Measurements from ENCODE around the gene ARHGAP28. TPM values are rescaled to one million over a fixed set of nuclear protein-coding genes. Genes with fewer than 3 reads are reported as not detected.
"Not testable (repeated sequence)": the region's sequence is repeated elsewhere in the genome, so short reads cannot be mapped to it uniquely, and the experiment has no call there.

Gene ARHGAP28
- total RNA-seq, 1 experiment from 2014 or later, result 32.3 TPM

DNA sequence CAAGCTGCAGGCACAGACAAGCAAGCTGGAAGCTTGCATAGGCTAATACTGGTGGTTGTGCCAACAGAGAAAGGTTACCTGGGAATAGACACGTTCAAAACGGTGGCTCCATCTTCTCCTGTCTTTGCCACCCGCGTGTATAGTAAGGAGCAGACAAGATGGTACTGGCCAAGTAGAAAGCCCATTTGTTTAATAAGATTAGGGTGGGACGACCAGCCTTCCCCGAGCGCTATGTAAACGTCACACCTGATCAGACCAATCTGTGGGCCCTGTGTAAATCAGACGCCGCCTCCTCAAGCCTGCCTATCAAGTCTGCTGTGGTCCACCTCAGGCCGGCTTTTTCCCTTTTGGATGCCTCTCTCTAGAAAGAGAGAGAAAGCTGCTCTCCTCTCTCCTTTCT is 198.8 kb downstream of the ARHGAP28 start:
- no peak for DNase-seq (ENCODE audit: low spot score)

DNA sequence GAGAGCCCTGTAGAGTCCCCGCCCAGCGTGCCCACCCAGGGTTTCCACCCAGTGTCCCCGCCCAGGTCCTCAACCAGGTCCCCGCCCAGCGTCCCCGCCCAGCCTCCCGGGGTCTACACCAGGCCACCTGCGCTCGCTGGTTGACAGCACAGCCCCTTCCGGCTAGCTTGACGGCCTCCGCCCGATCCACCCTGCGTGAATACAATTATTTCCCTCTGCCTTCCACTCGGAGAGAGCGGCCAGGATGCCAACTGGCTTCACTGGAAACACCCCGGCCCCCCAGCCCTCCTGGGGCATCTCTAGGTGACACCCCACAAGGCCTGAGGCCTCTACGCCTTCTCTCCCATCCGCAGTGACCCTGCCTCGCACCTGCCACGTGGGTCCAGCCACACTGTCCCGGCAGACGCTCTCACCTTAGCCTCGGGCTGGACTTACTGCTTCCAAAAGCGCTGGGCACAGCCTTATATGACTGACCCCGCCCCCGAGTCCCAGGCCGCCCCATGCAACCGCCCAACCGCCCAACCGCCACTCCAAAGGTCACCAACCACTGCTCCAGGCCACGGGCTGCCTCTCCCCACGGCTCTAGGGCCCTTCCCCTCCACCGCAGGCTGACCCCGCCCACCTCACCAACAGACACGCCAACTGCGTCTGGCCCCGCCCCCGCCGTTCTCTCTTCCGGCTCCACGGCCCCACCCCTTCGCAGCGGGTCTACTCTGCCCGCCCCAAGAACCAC is 200.0 kb downstream of the ARHGAP28 start:
- DNase-seq (ENCODE audit: low spot score), result no peak

DNA sequence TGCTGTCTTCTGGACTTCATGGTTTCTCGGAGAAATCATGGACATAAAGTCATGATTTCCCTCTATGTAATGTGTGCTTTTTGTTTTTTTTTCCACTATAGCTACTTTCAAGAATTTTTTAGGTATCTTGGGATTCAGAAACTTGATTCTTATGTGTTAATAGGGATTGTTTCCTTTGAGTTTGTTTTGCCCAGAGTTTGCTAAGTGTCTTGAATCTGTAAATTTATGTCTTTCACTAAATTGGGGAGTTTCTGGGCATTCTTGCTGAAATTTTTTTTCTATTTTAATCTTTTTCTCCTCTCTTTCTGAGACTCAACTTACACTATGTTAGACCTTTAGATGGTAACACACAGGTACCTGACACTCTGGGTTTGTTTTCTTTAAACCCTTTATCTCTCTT is 205.3 kb downstream of the ARHGAP28 start:
- DNase-seq (ENCODE audit: low spot score), result no peak

DNA sequence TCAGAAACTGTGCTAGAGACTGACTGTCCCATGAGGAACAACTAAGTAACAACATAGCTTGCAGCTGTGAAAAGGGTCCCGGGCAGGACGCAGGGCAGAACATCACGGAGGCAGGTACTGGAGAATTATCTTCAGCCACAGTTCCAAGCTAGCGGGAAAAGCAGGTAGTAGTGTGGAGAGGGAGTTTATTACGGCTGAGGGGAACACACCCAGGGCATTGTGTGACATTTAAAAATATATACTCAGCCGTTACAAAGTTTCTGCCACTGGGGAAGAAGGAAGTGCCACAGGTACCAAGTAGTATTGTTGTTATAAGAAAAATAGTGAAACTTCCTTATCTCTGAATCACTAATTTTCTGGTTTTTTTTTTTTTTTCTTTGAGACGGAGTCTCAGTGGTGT is 208.5 kb downstream of the ARHGAP28 start:
- no peak for DNase-seq (ENCODE audit: low spot score)

DNA sequence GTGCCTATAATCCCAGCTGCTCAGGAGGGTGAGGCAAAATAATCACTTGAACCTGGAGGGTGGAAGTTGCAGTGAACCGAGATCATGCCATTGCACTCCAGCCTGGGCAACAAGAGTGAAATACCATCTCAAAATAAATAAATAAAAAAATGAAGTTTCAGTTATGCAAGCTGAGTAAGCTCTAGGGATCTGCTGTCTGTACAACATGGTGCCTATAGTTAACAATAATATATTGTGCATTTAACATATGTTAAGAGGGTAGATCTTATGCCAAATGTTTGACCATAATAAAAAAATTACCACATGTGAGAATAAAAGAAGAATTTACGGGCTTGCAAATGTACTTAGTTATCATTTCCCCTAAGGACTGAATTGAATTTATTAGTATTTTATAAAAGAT is 208.9 kb downstream of the ARHGAP28 start:
- DNase-seq (ENCODE audit: low spot score), result not testable (repeated sequence)

DNA sequence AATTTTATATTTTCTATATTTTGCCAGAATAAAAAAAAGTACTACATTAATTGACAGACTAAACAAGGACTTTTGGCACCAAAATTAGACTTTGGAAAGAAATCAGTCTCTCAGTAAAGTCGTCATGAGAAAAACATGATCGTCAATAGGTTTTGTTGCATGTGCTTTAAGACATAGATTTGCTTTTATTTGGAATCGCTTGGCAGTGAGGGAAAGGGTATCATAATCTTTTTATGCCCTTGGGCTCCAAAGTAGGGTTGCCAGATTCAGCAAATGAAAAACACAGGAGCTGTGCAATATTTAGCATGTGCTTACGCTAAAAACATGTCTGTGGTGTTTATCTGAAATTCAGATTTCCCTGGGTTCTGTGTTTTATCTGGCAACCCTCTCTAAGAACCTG is 210.5 kb downstream of the ARHGAP28 start:
- DNase-seq (ENCODE audit: low spot score), result no peak

DNA sequence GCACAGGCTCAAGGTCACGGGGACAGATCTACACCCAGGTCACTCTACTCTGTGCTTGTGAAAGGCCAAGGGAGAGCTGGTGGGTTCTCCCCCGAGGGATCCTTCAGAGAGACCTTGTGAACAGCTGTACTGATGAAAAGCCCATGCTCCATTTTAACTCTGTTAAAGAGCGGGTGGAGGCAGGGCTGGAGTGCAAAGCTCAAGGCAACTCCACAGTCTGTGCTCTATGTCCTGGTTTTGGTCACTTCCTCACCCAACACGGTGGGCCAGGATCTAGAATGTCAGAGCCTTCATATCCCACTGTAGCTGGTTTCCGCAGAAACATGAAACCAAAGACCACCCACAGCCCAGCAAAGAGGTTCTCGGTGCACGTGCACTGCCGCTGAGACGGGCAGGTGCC is 210.9 kb downstream of the ARHGAP28 start:
- DNase-seq (ENCODE audit: low spot score), result no peak

DNA sequence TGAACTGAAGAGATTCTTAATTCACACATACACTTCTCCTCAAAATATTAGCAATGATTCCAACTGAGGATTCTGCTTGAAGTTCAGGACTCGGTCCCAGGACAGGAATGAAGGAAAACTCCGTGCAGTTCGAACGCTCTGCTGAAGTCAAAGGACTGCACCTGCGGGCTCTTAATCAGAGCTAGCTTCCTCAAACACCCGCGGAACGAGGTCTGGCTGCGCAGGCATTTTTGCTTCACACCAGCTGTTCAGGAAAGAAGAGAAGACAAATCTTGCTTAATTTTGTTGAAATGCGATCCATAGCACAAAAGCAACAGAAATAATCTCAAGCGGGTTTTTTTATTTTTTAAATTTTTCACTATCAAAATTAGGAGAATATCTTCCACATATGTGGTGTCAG is 212.5 kb downstream of the ARHGAP28 start:
- no peak for DNase-seq (ENCODE audit: low spot score)

DNA sequence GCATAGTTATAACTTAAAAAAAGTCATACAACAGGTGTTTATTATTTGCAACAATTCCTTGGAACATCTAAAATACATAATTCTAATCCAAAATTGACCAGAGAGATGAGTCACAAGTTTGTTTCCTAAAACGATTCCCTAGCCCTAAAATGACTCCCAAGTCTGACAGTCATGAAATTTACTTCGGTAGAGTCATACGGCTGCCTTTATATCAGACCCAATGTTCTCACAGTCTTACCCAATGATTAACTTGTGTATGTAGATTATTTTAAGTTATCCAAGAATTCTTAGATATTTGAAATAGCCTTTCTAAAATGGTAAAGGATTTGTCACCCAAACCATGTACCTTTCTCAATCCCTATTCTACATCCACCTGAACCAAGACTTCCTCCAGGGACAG is 213.2 kb downstream of the ARHGAP28 start:
- no peak for DNase-seq (ENCODE audit: low spot score)

DNA sequence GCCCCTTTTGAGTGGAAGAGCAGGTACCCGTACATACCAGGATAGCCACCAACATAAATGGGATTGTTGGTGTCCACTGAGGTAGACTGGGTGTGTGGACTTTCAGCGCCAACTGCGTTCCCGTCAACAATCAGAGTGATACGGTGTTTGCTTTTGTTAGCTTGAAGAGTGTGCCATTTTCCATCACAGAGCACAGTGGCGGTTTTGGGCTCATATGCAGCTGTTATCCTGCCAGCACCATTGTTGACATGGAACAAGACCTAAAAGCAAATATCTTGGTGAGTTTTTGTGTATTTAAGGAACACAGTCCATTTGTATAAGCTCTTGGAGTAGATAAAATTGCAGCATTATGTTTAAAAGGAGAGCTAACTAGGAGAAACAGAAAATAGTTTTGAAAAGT is 213.6 kb downstream of the ARHGAP28 start:
- DNase-seq (ENCODE audit: low spot score), result no peak

DNA sequence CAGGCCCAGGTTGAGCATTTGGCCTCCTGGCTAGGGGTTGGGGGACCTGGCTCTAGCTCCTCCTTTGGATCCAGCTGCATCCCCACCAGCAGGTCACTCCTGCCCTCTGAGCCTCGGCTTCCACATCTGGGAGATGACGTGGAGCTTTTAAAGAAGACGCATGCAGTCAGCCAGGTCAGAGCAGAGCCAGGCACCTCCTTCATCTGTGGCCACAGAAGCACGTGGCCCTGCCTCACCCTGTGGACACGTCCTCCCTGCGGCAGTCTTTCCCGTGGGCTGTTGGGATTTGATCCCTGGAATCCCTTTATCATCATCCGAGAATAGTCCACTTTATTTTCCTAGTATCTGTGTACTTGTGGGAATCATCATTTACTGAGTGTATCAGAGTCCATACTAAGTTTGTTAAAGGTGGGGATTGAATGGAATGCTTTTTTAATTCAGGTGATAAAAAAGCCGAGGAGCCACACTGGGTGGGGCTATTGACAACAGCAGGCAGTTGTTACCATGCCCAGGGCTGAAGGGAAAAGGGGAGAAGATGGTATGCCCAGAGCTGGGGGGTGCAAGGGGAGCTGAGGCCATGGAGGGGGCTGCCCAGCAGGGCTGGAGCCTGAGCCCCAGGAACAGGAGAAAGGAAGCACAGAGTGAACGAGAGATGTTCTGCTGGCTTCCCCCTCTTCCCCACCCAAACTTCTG is 218.0 kb downstream of the ARHGAP28 start:
- no peak for DNase-seq (ENCODE audit: low spot score)

DNA sequence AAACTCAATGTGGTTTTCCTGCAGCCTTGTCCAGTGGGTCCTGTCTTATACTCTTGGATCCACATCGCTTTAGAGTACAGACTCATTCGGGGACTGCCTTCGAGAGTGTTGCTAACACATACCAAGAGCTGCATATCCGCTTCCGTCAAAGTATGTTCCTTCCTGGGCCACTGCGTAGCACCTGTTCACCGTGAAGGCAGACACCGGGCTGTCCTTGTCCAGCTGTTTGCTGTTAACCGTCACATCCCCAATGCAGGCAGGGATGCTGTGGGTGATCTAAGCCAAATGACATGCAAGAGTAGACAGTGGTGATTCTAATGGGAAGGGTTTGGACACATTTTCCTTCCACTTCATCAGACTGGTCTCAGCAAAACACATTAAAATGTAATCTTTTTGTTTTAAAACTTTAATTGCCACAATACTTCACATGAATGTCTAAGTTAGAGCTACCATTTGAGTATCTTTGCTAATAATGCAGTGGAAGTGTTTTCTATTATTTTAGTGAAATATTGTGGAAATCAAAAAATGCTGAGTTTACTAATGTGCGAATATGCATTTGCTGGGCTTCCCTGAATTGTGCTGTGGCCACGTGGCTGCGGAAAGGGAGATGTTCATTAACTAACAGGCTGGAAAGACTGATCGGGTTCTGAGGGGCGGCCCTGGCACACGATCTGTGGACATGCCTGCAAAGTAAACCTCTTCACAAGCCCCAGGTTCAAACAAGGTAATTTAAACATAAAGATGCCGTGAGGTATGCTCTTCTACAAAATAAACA is 219.0 kb downstream of the ARHGAP28 start:
- DNase-seq (ENCODE audit: low spot score), result no peak

DNA sequence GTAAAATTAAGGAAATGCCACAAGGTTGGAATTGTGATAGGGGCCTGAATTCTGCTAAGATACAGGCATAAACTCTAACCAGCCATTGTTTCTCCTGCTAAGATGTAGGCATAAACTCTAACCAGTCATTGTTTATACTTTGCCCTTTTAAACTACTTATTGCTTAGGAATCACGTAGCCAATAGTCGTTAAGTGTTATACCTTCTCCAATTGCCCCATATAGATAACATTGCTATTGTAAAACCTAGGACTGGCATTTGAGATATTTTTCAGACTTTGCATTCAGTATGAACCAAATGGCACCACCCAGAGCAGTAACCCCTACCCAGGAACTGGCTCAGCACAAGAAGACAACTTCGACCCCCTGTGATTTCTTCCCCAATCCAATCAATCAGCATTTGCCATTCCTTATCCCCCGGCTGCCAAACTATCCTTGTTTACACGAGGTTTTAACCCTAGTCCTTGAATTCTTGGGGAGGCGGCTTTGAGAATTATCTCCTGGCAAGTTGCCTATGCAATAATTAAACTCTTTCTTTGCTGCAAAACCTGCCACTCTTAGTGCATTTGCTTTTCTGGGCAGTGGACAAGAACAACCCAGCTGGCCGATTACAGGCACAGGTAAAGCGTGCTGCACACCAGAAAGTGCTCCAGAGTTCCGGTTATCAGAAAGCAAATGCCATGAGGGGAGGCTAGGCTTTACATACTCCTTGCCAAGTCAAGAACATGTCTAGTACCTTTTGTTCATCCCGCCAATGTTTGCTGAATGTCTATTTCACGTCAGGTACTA is 220.5 kb downstream of the ARHGAP28 start:
- DNase-seq (ENCODE audit: low spot score), result no peak

DNA sequence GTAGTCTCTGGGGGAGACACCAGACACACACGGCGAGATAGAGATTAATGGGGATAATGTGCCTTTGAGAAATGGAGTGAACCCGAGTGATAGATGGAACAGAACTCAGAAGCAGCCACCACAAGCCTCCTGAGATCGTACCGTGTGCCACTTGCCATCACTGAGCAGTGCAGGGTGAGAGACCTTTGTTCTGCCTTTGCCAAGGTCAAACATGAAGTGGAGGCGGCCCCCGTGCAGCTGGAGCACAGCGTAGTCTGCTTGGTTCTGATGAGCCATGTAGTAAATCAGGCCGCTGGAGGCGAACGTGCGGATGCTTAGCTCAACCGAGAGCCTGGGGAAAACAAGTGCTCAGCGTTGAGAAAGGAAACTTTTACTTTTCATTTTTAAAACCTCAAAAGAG is 221.1 kb downstream of the ARHGAP28 start:
- no peak for DNase-seq (ENCODE audit: low spot score)

DNA sequence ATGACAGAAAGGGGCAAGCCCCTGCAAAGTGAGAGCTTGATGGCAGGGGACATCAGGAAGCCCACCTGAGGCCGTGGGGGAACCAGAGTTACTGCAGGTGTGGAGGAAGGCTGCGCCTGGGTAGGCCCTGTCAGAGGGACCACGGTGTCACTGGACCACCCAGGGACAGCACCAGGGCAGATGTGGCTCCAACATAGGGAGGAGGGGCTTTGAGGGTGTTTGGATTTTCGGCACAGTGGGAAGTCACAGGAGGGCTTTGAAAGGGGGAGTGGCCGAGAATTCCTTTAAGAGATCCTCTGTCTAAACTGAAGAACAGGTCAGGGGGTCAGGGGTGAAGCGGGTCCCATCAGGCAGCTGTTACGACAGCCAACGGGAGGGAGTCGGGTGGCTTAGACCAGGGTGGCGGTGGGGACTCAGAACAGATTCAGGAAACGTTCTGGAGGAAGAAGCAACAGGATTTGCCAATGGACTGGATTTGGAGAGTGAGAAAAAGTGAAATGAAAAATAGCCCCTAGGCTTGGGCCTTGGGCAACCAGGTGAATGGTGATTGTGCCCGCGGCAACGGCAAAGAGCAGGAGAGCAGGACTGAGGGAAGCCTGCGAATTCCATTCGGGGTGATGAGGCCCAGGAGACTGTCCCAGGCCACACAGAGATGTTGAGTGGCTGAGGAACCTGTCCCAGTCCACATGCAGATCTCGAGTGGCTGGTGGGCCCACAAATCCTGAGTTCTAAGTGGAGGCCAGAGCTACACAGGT is 222.0 kb downstream of the ARHGAP28 start:
- DNase-seq (ENCODE audit: low spot score), result no peak

DNA sequence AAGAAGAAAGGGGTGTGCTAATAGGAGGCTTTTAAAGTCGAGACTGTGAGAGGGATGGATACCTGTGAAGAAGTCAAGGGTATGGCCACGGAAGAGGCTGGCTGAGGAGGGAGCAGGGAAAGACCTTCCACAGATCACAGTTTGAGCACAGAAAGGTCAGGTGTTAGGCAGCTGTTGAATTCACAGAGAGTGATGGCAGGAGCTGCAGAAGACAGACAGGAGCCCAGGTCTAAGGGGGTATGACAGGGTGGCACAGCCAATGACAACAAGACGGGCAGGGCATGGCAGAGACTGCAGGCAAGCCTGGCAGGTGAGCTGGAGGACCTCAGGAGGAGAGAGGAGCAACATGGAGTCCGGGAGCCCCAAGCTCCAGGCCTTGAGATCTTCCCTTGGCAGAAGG is 225.0 kb downstream of the ARHGAP28 start:
- no peak for DNase-seq (ENCODE audit: low spot score)

DNA sequence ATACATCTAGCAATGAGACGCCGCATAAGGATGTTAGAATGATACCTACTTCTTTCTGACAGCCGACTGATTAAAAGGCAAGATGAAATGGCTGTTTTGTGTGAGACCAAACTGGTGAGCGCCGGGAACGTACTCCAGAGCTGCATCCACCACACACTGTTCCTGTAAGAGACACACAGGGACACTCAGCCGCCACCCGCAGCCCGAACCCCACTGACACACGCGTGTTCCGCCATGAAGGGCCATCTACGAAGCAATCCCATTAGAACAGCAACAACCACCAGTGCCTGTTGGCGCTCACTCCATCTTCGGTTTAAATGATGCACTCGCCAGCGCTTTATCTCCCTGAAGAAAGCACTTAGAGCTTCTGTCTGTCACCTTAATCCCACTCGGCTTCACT is 225.8 kb downstream of the ARHGAP28 start:
- no peak for DNase-seq (ENCODE audit: low spot score)

DNA sequence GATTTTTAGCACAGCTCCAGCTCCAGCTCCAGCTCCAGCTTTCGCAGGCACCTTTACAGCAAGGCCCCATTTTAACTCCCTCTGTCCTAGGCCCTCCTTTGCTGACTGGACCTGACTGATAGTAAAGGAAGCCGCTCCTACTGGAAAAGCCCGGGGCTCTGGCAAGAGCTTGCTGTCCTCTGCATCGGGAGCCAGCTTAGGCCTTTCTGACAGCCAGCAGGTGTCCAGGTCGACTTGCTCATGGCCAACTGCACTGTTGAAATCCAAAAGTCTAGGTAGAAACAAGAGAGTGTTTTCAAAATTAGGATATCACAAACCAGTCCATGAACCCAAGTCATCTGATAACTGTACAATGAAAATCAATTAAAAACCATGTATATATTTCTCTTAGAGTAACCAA is 227.0 kb downstream of the ARHGAP28 start:
- no peak for DNase-seq (ENCODE audit: low spot score)

DNA sequence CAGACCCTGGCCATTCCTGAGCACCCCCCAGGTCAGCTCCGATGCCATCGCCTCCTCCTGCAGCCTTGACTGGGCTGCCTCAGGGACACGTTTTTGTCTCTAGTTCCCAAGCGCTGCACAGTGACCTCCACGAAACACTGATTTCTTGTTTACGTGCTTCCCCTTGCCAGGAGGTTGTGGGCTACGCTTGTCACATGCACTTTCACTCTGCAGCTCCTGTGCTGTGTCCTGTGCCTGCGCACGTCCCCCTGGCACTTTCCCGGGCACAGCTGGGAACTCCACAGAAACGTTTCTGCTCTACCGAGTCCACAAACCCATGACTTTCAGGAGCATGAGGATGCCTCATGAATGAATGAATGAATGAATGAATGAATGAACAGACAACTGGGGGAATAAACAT is 227.5 kb downstream of the ARHGAP28 start:
- DNase-seq (ENCODE audit: low spot score), result no peak

DNA sequence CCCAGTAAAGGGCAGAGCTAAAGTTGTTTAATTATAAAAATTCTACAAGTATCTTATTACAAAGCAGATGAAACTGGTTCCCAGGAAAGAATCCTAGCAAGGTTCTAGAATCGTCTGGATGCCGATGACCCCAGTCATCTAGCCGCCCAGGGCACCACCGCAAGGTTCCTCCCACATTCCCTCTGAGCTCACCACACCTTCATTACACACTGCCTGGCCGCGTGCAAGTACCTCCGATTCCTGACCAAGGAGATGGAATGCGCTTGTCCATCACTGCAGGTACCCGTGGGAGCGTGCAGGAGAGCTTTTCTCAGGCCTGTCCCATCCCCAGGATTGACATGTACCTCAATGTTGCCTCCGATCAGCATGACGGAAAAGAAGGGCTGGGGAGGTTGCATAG is 229.6 kb downstream of the ARHGAP28 start:
- DNase-seq (ENCODE audit: low spot score), result no peak

DNA sequence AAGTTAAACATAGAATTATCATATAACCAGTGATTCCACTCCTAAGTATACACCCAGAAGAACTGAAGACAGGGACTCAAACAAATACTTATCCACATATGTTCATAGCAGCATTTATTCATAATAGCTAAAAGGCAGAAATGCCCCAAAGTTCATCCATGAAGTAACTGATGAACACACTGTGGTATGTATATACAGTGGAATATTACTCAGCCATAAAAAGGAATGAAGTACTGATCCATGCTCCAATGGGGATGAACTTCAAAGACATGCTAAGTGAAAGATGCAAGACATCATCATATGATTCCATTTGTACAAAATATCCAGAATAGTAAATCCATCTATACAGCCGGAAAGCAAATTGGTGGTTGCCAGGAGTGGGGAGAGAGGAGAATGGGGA is 230.6 kb downstream of the ARHGAP28 start:
- DNase-seq (ENCODE audit: low spot score), result no peak

All from H4 (cell line).